ENCODE measurements around the gene WNT9A.

DNA sequence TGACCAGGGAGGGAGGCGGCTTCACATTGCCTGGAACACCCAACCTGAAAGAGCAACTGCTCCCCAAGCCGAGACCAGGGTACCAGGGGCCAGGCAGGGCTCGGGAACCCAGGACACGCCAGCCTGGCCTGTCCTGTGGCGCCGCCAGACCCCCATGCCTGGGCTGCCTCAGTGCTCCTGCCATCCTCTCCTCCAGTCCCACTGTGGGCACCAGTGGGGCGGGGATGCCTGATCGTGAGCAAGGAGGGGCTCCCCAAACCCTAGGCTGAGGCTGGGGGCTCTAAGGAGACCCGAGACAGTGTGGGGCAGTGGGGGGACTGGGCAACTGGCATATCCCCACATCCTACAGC is 45.1 kb downstream of the WNT9A start:
- TF ChIP-seq, protein P1, sequence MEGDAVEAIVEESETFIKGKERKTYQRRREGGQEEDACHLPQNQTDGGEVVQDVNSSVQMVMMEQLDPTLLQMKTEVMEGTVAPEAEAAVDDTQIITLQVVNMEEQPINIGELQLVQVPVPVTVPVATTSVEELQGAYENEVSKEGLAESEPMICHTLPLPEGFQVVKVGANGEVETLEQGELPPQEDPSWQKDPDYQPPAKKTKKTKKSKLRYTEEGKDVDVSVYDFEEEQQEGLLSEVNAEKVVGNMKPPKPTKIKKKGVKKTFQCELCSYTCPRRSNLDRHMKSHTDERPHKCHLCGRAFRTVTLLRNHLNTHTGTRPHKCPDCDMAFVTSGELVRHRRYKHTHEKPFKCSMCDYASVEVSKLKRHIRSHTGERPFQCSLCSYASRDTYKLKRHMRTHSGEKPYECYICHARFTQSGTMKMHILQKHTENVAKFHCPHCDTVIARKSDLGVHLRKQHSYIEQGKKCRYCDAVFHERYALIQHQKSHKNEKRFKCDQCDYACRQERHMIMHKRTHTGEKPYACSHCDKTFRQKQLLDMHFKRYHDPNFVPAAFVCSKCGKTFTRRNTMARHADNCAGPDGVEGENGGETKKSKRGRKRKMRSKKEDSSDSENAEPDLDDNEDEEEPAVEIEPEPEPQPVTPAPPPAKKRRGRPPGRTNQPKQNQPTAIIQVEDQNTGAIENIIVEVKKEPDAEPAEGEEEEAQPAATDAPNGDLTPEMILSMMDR (tag by site-specific recombination; IDR thresholded peaks at IDR 0.05): no peak
- TF ChIP-seq ZNF423 (tag by site-specific recombination; IDR thresholded peaks at IDR 0.05): no peak
- TF ChIP-seq ZNF518A (tag by site-specific recombination; conservative IDR thresholded peaks at IDR 0.05; ENCODE audit: low read depth): no peak
- TF ChIP-seq REST (tag by site-specific recombination; IDR thresholded peaks at IDR 0.05): no peak
- TF ChIP-seq ZFP41 (tag by site-specific recombination; IDR thresholded peaks at IDR 0.05; ENCODE audit: borderline replicate concordance): no peak
- TF ChIP-seq YY1 (tag by site-specific recombination; IDR thresholded peaks at IDR 0.05): no peak
- no peak for TF ChIP-seq ZNF274 (IDR thresholded peaks at IDR 0.05; ENCODE audit: low read length)
- no peak for TF ChIP-seq ZNF274 (tag by site-specific recombination; IDR thresholded peaks at IDR 0.05; ENCODE audit: borderline replicate concordance)
- TF ChIP-seq ZNF521 (tag by site-specific recombination; IDR thresholded peaks at IDR 0.05): no peak
- no peak for TF ChIP-seq ZBTB26 (tag by site-specific recombination; optimal IDR thresholded peaks at IDR 0.05)
- no peak for TF ChIP-seq ZNF391 (tag by site-specific recombination; IDR thresholded peaks at IDR 0.05; ENCODE audit: borderline replicate concordance, low read depth)
- no peak for TF ChIP-seq KLF16 (tag by site-specific recombination; IDR thresholded peaks at IDR 0.05)
- TF ChIP-seq, protein P2, sequence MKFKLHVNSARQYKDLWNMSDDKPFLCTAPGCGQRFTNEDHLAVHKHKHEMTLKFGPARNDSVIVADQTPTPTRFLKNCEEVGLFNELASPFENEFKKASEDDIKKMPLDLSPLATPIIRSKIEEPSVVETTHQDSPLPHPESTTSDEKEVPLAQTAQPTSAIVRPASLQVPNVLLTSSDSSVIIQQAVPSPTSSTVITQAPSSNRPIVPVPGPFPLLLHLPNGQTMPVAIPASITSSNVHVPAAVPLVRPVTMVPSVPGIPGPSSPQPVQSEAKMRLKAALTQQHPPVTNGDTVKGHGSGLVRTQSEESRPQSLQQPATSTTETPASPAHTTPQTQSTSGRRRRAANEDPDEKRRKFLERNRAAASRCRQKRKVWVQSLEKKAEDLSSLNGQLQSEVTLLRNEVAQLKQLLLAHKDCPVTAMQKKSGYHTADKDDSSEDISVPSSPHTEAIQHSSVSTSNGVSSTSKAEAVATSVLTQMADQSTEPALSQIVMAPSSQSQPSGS (tag by site-specific recombination; IDR thresholded peaks at IDR 0.05; ENCODE audit: low read depth): no peak

Data from HEK293 (cell line).